OCI-LY7 (cell line): ENCODE data around the gene RTN4.

ENCODE experiments used
- EZH2phosphoT487 ChIP-seq: fragments of 200-600 bp; sonication (generic); IDR thresholded peaks from 2 replicates; pipeline ENCODE4 v1.6.1; 2018; ENCODE audit warnings: low read depth, borderline replicate concordance, mild to moderate bottlenecking, mixed run types, antibody characterized with exemption, low read length, moderate library complexity, mixed read lengths
- TF ChIP-seq, protein P1 (sequence below): fragments of 200-600 bp; sonication (generic); conservative IDR thresholded peaks from 2 replicates; pipeline ENCODE4 v1.5.1; 2014; ENCODE audit warnings: mild to moderate bottlenecking, antibody characterized with exemption, low read length, moderate library complexity, mixed read lengths

DNA sequence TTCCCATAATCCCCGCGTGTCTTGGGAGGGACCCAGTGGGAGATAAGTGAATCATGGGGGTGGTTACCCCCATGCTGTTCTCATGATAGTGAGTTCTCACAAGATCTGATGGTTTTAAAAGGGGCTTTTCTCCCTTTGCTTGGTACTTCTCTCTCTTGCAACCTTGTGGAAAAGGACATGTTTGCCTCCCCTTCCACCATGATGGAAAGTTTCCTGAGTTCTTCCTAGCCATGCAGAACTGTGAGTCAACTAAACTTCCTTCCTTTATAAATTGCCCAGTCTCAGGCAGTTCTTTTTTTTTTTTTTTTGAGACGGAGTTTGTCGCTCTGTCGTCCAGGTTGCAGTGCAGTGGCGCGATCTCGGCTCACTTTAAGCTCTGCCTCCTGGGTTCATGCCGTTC, 26.5 kb upstream of the RTN4 start:
- TF ChIP-seq, protein P1, sequence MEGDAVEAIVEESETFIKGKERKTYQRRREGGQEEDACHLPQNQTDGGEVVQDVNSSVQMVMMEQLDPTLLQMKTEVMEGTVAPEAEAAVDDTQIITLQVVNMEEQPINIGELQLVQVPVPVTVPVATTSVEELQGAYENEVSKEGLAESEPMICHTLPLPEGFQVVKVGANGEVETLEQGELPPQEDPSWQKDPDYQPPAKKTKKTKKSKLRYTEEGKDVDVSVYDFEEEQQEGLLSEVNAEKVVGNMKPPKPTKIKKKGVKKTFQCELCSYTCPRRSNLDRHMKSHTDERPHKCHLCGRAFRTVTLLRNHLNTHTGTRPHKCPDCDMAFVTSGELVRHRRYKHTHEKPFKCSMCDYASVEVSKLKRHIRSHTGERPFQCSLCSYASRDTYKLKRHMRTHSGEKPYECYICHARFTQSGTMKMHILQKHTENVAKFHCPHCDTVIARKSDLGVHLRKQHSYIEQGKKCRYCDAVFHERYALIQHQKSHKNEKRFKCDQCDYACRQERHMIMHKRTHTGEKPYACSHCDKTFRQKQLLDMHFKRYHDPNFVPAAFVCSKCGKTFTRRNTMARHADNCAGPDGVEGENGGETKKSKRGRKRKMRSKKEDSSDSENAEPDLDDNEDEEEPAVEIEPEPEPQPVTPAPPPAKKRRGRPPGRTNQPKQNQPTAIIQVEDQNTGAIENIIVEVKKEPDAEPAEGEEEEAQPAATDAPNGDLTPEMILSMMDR = no peak
- no peak for TF ChIP-seq EZH2phosphoT487
